H1 (cell line): ENCODE data around the gene AOC1. TPM values are rescaled to one million over a fixed set of nuclear protein-coding genes. Genes with fewer than 3 reads are reported as not detected.

ENCODE experiments used
- CTCF ChIA-PET: fragments of 300-600 bp; sonication (Branson Sonifier 250); formaldehyde crosslinking; loops from one replicate; lab custom pipeline; 2021; ENCODE audit not compliant: partially characterized antibody; lab: Charles Lee
- POLR2A ChIA-PET: fragments of 300-600 bp; sonication (Branson Sonifier 250); formaldehyde crosslinking; loops from one replicate; lab custom pipeline; 2021; ENCODE audit warnings: inconsistent platforms; ENCODE audit not compliant: partially characterized antibody; lab: Charles Lee
- DNase-seq, 2 experiments: peaks; one replicate each; pipeline versions ENCODE4 v3.0.0 to v3.0.0-alpha.2; 2010 to 2022; ENCODE audit warnings: low spot score in 2 of 2, low read depth in 1 of 2, mixed read lengths in 1 of 2
- FAIRE-seq: peaks from 2 replicates; lab custom pipeline; 2011; peaks lifted over from hg19 to GRCh38; lab: Jason Lieb, UNC
- H2AFZ ChIP-seq: 2 replicates; pipeline ENCODE4 v1.8.1; 2012; ENCODE audit warnings: low read length, inconsistent platforms
- H2AK5ac ChIP-seq: 2 replicates; pipeline ENCODE4 v1.6.1; 2013; ENCODE audit warnings: low read depth, low read length
- H2BK120ac ChIP-seq: replicated peaks from 2 replicates; pipeline ENCODE3; 2013; ENCODE audit warnings: low read depth, low read length, inconsistent platforms
- H2BK12ac ChIP-seq: 2 replicates; pipeline ENCODE4 v1.6.1; 2013; ENCODE audit warnings: low read depth, low read length
- H2BK15ac ChIP-seq: 2 replicates; pipeline ENCODE4 v1.6.1; 2013; ENCODE audit warnings: low read length
- H2BK20ac ChIP-seq: 2 replicates; pipeline ENCODE4 v1.6.1; 2013; ENCODE audit warnings: low read length
- H2BK5ac ChIP-seq: 2 replicates; pipeline ENCODE4 v1.6.1; 2013; ENCODE audit warnings: low read depth, low read length
- H3K14ac ChIP-seq: 2 replicates; pipeline ENCODE4 v1.6.1; 2013; ENCODE audit warnings: inconsistent platforms; ENCODE audit not compliant: insufficient read length
- H3K18ac ChIP-seq: 2 replicates; pipeline ENCODE4 v1.6.1; 2013; ENCODE audit warnings: low read length; ENCODE audit errors: extremely low read depth
- H3K23ac ChIP-seq: 2 replicates; pipeline ENCODE4 v1.6.1; 2013; ENCODE audit warnings: inconsistent platforms; ENCODE audit not compliant: insufficient read length
- H3K23me2 ChIP-seq: 2 replicates; pipeline ENCODE4 v1.6.1; 2013; ENCODE audit warnings: low read depth, low read length
- H3K27ac ChIP-seq: 2 replicates; pipeline ENCODE4 v1.6.1; 2011; ENCODE audit warnings: low read depth, low read length, inconsistent platforms
- H3K27me3 ChIP-seq, 4 experiments: replicated peaks in 1 of 4; 1 replicate in 1 of 4; 2 replicates in 3 of 4; pipeline versions ENCODE4 v1.6.1 to v1.8.1; 2011 to 2013; ENCODE audit warnings: low read length in 3 of 4, mild to moderate bottlenecking in 3 of 4, inconsistent platforms in 2 of 4, mixed read lengths in 2 of 4, moderate library complexity in 1 of 4; ENCODE audit not compliant: control insufficient read depth in 3 of 4, insufficient read depth in 3 of 4; ENCODE audit errors: extremely low read depth in 1 of 4
- H3K36me3 ChIP-seq, 4 experiments: 2 replicates each; pipeline versions ENCODE4 v1.6.1 to v1.8.1; 2011 to 2013; ENCODE audit warnings: mild to moderate bottlenecking in 4 of 4, low read length in 3 of 4, moderate library complexity in 2 of 4, control low read depth in 1 of 4, inconsistent platforms in 1 of 4; ENCODE audit not compliant: insufficient read depth in 4 of 4, control insufficient read depth in 2 of 4
- H3K4ac ChIP-seq: replicated peaks from 2 replicates; pipeline ENCODE3; 2013; ENCODE audit warnings: low read length, low read depth, mixed read lengths, inconsistent platforms; ENCODE audit not compliant: insufficient read length
- H3K4me1 ChIP-seq, 4 experiments: replicated peaks in 1 of 4; 1 replicate in 1 of 4; 2 replicates in 3 of 4; pipeline versions ENCODE4 v1.6.1 to v1.8.1; 2011 to 2013; ENCODE audit warnings: low read length in 3 of 4, inconsistent platforms in 2 of 4, mixed read lengths in 1 of 4; ENCODE audit not compliant: insufficient read depth in 4 of 4, control insufficient read depth in 3 of 4
- H3K4me2 ChIP-seq, 2 experiments: 2 replicates each; pipeline versions ENCODE4 v1.6.1 to v1.8.1; 2011 to 2013; ENCODE audit warnings: low read depth in 2 of 2, low read length in 2 of 2, control low read depth in 1 of 2, inconsistent platforms in 1 of 2, mild to moderate bottlenecking in 1 of 2; ENCODE audit not compliant: insufficient read depth in 1 of 2
- H3K4me3 ChIP-seq, 4 experiments: fragments of 200-600, 300-600 bp in 1 of 4; sonication (generic), shearing (Covaris generic), sonication (Bioruptor Twin) in 1 of 4; 2 replicates each; pipeline versions ENCODE4 v1.5.1 to v1.8.1; 2011 to 2016; ENCODE audit warnings: low read length in 4 of 4, low read depth in 3 of 4, control low read depth in 2 of 4, inconsistent platforms in 2 of 4, mild to moderate bottlenecking in 2 of 4, mixed read lengths in 1 of 4, moderate library complexity in 1 of 4; ENCODE audit not compliant: insufficient read depth in 2 of 4; ENCODE audit errors: extremely low read depth in 1 of 4
- H3K56ac ChIP-seq: replicated peaks from 2 replicates; pipeline ENCODE3; 2013; ENCODE audit warnings: low read depth, mild to moderate bottlenecking, mixed read lengths, low read length, inconsistent platforms; ENCODE audit not compliant: insufficient read length
- H3K79me1 ChIP-seq: 2 replicates; pipeline ENCODE4 v1.6.1; 2013; ENCODE audit warnings: low read depth, low read length, control low read depth
- H3K79me2 ChIP-seq, 2 experiments: 2 replicates each; pipeline versions ENCODE4 v1.6.1 to v1.8.1; 2012 to 2013; ENCODE audit warnings: low read length in 2 of 2, mild to moderate bottlenecking in 2 of 2, inconsistent platforms in 1 of 2; ENCODE audit not compliant: insufficient read depth in 2 of 2, control insufficient read depth in 1 of 2
- H3K9ac ChIP-seq, 4 experiments: replicated peaks in 1 of 4; 1 replicate in 1 of 4; 2 replicates in 3 of 4; pipeline versions ENCODE4 v1.6.1 to v1.8.1; 2011 to 2013; ENCODE audit warnings: low read depth in 3 of 4, low read length in 3 of 4, control low read depth in 2 of 4, mild to moderate bottlenecking in 2 of 4, moderate library complexity in 2 of 4, inconsistent platforms in 1 of 4; ENCODE audit errors: extremely low read depth in 1 of 4
- H3K9me3 ChIP-seq, 2 experiments: 2 replicates each; pipeline versions ENCODE4 v1.6.1 to v1.8.1; 2012 to 2013; ENCODE audit warnings: mild to moderate bottlenecking in 2 of 2, moderate library complexity in 2 of 2, control low read depth in 1 of 2, inconsistent platforms in 1 of 2, low read depth in 1 of 2, low read length in 1 of 2, mixed read lengths in 1 of 2; ENCODE audit not compliant: insufficient read depth in 2 of 2
- H4K20me1 ChIP-seq, 2 experiments: replicated peaks in 1 of 2; 2 replicates each; pipeline versions ENCODE3 to v1.8.1; 2011 to 2013; ENCODE audit warnings: inconsistent platforms in 2 of 2, low read length in 2 of 2, mild to moderate bottlenecking in 1 of 2; ENCODE audit not compliant: insufficient read depth in 2 of 2, control insufficient read depth in 1 of 2
- H4K5ac ChIP-seq: 2 replicates; pipeline ENCODE4 v1.6.1; 2013; ENCODE audit warnings: low read length, low read depth, mixed read lengths, inconsistent platforms; ENCODE audit not compliant: insufficient read length
- H4K8ac ChIP-seq: 2 replicates; pipeline ENCODE4 v1.8.0; 2013; ENCODE audit warnings: mild to moderate bottlenecking, moderate library complexity, low read length, inconsistent platforms; ENCODE audit not compliant: insufficient read depth; ENCODE audit errors: extremely low read depth
- H4K91ac ChIP-seq: replicated peaks from 2 replicates; pipeline ENCODE3; 2013; ENCODE audit warnings: low read length, mixed read lengths, inconsistent platforms; ENCODE audit not compliant: insufficient read length
- BRCA1 ChIP-seq: IDR thresholded peaks from 2 replicates; pipeline ENCODE4 v1.6.1; 2012; ENCODE audit warnings: low read depth, low read length, improper control_type of control experiment
- FOSL1 ChIP-seq: IDR thresholded peaks from 2 replicates; pipeline ENCODE4 v1.6.1; 2011; ENCODE audit warnings: mild to moderate bottlenecking, low read depth, low read length, moderate library complexity; ENCODE audit not compliant: insufficient read depth
- GTF2F1 ChIP-seq: IDR thresholded peaks from 2 replicates; pipeline ENCODE4 v1.6.1; 2012; ENCODE audit warnings: low read depth, low read length, improper control_type of control experiment, borderline replicate concordance
- KDM1A ChIP-seq: fragments of 200-600, 300-600 bp; sonication (generic); IDR thresholded peaks from 2 replicates; pipeline ENCODE4 v1.7.1; 2016; ENCODE audit warnings: mild to moderate bottlenecking, low read length, borderline replicate concordance
- KDM4A ChIP-seq: IDR thresholded peaks from one replicate; pipeline ENCODE4 v1.7.1; 2012; ENCODE audit warnings: low read depth, mild to moderate bottlenecking, moderate library complexity, low read length, inconsistent platforms; ENCODE audit not compliant: severe bottlenecking
- MAX ChIP-seq: IDR thresholded peaks from 2 replicates; pipeline ENCODE4 v1.6.1; 2012; ENCODE audit warnings: inconsistent platforms
- NANOG ChIP-seq: IDR thresholded peaks from 2 replicates; pipeline ENCODE4 v1.6.1; 2011; ENCODE audit warnings: low read length, low read depth, mild to moderate bottlenecking, inconsistent platforms; ENCODE audit not compliant: insufficient read depth, poor library complexity, severe bottlenecking
- RBBP5 ChIP-seq: IDR thresholded peaks from 2 replicates; pipeline ENCODE4 v1.7.1; 2012; ENCODE audit warnings: low read depth, mild to moderate bottlenecking, inconsistent platforms, low read length, moderate library complexity, borderline replicate concordance
- YY1 ChIP-seq: IDR thresholded peaks from 2 replicates; pipeline ENCODE4 v1.6.1; 2011; ENCODE audit warnings: low read depth, mild to moderate bottlenecking, low read length
- WGBS, 2 experiments: shearing (Covaris generic) in 1 of 2; methylation state at CpG; one replicate each; pipeline versions ENCODE4 v1.1.6 to v1.1.7; 2013 to 2015; ENCODE audit warnings: low lambda C conversion rate in 2 of 2, mixed read lengths in 2 of 2, inconsistent platforms in 1 of 2, low coverage in 1 of 2, missing lambda C conversion rate in 1 of 2; ENCODE audit not compliant: insufficient replicate concordance in 2 of 2, insufficient coverage in 1 of 2, insufficient read length in 1 of 2; ENCODE audit errors: extremely low coverage in 1 of 2, missing lambda C conversion rate in 1 of 2; 5-methylcytosine and 5-hydroxymethylcytosine counted together
- polyA plus RNA-seq, 7 experiments: library from polyadenylated mRNA; depleted of rRNA in 3 of 7; stranded (reverse) in 5 of 7; unstranded in 2 of 7; fragments of >200 nt in 5 of 7; fragments of 200-250 nt in 2 of 7; gene quantifications; 1 replicate in 5 of 7; 2 replicates in 1 of 7; 4 replicates in 1 of 7; pipeline versions ENCODE4 v1.2.1 to v1.2.3, GENCODE V29; 2011 to 2013; ENCODE audit warnings: missing spikeins in 2 of 7, mixed read lengths in 2 of 7
- total RNA-seq: library from RNA; stranded (reverse); fragmentation: NEBNext Ultra II Directional; extraction: Animal tissue kit (Norgen Biotek cat#: 25700); gene quantifications from 2 replicates; pipeline ENCODE4 v1.2.1, GENCODE V29; 2021

The AOC1 gene
- total and polyA plus RNA-seq, 2 of the 8 experiments (the other 6 are each of a cell fraction or from before 2014, with no cell fraction given): 0.15 to 0.17 TPM

GRCh38 chr7:150869467-150869866, 17.1 kb downstream of the AOC1 start:
- H3K23ac ChIP-seq: no peak overlapping the region
- no peaks in the 10 kb centered on the region for H3K9me3 ChIP-seq
- no peaks in the 10 kb centered on the region for H3K79me2 ChIP-seq
- WGBS, 2 experiments: 84% methylated on average over 2 of the region's 2 CpGs; no CpG with 5 or more reads in 1 of the 2 experiments
- no peak for TF ChIP-seq FOSL1
- no peak for TF ChIP-seq GTF2F1
- no peak for TF ChIP-seq YY1
- TF ChIP-seq BRCA1: no peak
- TF ChIP-seq NANOG: no peak
- no peak for TF ChIP-seq KDM4A
- TF ChIP-seq RBBP5: no peak
- TF ChIP-seq MAX: no peak
- no peak for TF ChIP-seq KDM1A
- no peak overlapping the region for H3K4ac ChIP-seq
- H2BK5ac ChIP-seq: no peak overlapping the region
- H2AK5ac ChIP-seq: no peak overlapping the region
- H3K23me2 ChIP-seq: no peaks in the 10 kb centered on the region
- no peak overlapping the region for H2BK15ac ChIP-seq
- no peaks in the 10 kb centered on the region for H4K20me1 ChIP-seq
- H2BK12ac ChIP-seq: no peak overlapping the region
- H3K14ac ChIP-seq: no peak overlapping the region
- no peak overlapping the region for H2BK120ac ChIP-seq
- no peaks in the 10 kb centered on the region for H3K79me1 ChIP-seq
- no peak overlapping the region for H2AFZ ChIP-seq
- H3K4me2 ChIP-seq: no peak overlapping the region
- no peak overlapping the region for H3K27ac ChIP-seq
- CTCF ChIA-PET: interaction anchor here (0.6 to 1.3 kb wide), 4 partner anchors 17 to 79 kb away, joined by 3 to 4 read pairs (median 3); partner anchors contain the start of genes AOC1, TMEM176A and TMEM176B
- no peak overlapping the region for H3K4me3 ChIP-seq
- H3K27me3 ChIP-seq: no peaks in the 10 kb centered on the region
- no peak overlapping the region for H3K18ac ChIP-seq
- POLR2A ChIA-PET: no interaction called here
- no peak overlapping the region for H3K56ac ChIP-seq
- no peak overlapping the region for H4K5ac ChIP-seq
- H4K8ac ChIP-seq: no peak overlapping the region
- H2BK20ac ChIP-seq: no peak overlapping the region
- no peaks in the 10 kb centered on the region for H3K36me3 ChIP-seq
- DNase-seq: no peak
- FAIRE-seq: no peak
- no peak overlapping the region for H3K9ac ChIP-seq
- no peaks in the 10 kb centered on the region for H3K4me1 ChIP-seq
- no peak overlapping the region for H4K91ac ChIP-seq
